WTC11 (cell line): ENCODE data around the gene ZNF529. TPM values are rescaled to one million over a fixed set of nuclear protein-coding genes. Genes with fewer than 3 reads are reported as not detected.

Source experiments
- ATAC-seq: fragments of 200-7000 bp; cut with Tn5 transposase; 2 replicates; pipeline ENCODE4 v1.10.0; 2021; ENCODE audit warnings: mild to moderate bottlenecking, moderate library complexity
- CTCF ChIA-PET: fragments of 300-600 bp; sonication (Branson Sonifier 250); formaldehyde crosslinking; loops from one replicate; lab custom pipeline; 2021; ENCODE audit warnings: antibody characterized with exemption; lab: Charles Lee
- POLR2A ChIA-PET: fragments of 350-600 bp; sonication (Branson Sonifier 250); formaldehyde crosslinking; loops from one replicate; lab custom pipeline; 2021; ENCODE audit warnings: antibody characterized with exemption; lab: Charles Lee
- DNase-seq: peaks from one replicate; pipeline ENCODE4 v3.0.0; 2021; ENCODE audit warnings: low spot score
- H3K27ac Mint-ChIP-seq: 2 replicates; pipeline ENCODE4 v1.8.0; 2021; ENCODE audit warnings: mixed read lengths
- H3K27me3 Mint-ChIP-seq: 2 replicates; pipeline ENCODE4 v1.8.0; 2021; ENCODE audit warnings: low read depth, mild to moderate bottlenecking, moderate library complexity, mixed read lengths
- H3K36me3 Mint-ChIP-seq: 2 replicates; pipeline ENCODE4 v1.8.0; 2021; ENCODE audit warnings: mixed read lengths
- H3K4me1 Mint-ChIP-seq: 2 replicates; pipeline ENCODE4 v1.8.0; 2022; ENCODE audit warnings: mixed read lengths
- H3K4me3 Mint-ChIP-seq: 2 replicates; pipeline ENCODE4 v1.8.0; 2021; ENCODE audit warnings: mild to moderate bottlenecking, moderate library complexity, mixed read lengths
- H3K9me3 Mint-ChIP-seq: 2 replicates; pipeline ENCODE4 v1.8.0; 2021; ENCODE audit warnings: mixed read lengths
- CREB1 ChIP-seq: sonication (generic); formaldehyde crosslinking; IDR thresholded peaks from 2 replicates; pipeline ENCODE4 v1.8.0; 2023; ENCODE audit warnings: mild to moderate bottlenecking, missing genetic modification reagents
- CREM ChIP-seq: sonication (generic); formaldehyde crosslinking; IDR thresholded peaks from 2 replicates; pipeline ENCODE4 v1.8.1; 2022; ENCODE audit warnings: mild to moderate bottlenecking, missing genetic modification reagents, moderate library complexity
- FOXK1 ChIP-seq: sonication (generic); formaldehyde crosslinking; IDR thresholded peaks from 2 replicates; pipeline ENCODE4 v1.8.0; 2022; ENCODE audit warnings: mild to moderate bottlenecking, moderate library complexity, missing genetic modification reagents
- GABPB1 ChIP-seq: sonication (generic); formaldehyde crosslinking; IDR thresholded peaks from 2 replicates; pipeline ENCODE4 v1.8.1; 2023; ENCODE audit warnings: mild to moderate bottlenecking, missing genetic modification reagents
- GRHL2 ChIP-seq: fragments of 250-450 bp; sonication (Bioruptor Pico); IDR thresholded peaks from 2 replicates; pipeline ENCODE4 v1.8.0; 2022; ENCODE audit warnings: mild to moderate bottlenecking, moderate library complexity; ENCODE audit not compliant: insufficient replicate concordance, severe bottlenecking
- JAZF1 ChIP-seq: fragments of 250-450 bp; sonication (Bioruptor Pico); IDR thresholded peaks from 2 replicates; pipeline ENCODE4 v1.9.0; 2021; ENCODE audit warnings: moderate library complexity, mild to moderate bottlenecking, inconsistent platforms
- NR3C1 ChIP-seq: sonication (generic); formaldehyde crosslinking; conservative IDR thresholded peaks from 2 replicates; pipeline ENCODE4 v1.8.1; 2023; ENCODE audit warnings: low read depth, mild to moderate bottlenecking, missing genetic modification reagents
- TEAD1 ChIP-seq: sonication (generic); formaldehyde crosslinking; IDR thresholded peaks from 2 replicates; pipeline ENCODE4 v1.8.0; 2022; ENCODE audit warnings: mild to moderate bottlenecking, missing genetic modification reagents
- ZBTB21 ChIP-seq: sonication (generic); formaldehyde crosslinking; IDR thresholded peaks from 2 replicates; pipeline ENCODE4 v1.8.1; 2023; ENCODE audit warnings: mild to moderate bottlenecking, missing genetic modification reagents, borderline replicate concordance
- ZNF121 ChIP-seq: sonication (generic); formaldehyde crosslinking; IDR thresholded peaks from 2 replicates; pipeline ENCODE4 v1.8.0; 2023; ENCODE audit warnings: missing genetic modification reagents
- ZNF219 ChIP-seq: sonication (generic); formaldehyde crosslinking; IDR thresholded peaks from 2 replicates; pipeline ENCODE4 v1.8.0; 2023; ENCODE audit warnings: missing genetic modification reagents, mild to moderate bottlenecking, borderline replicate concordance
- ZNF232 ChIP-seq: sonication (generic); formaldehyde crosslinking; IDR thresholded peaks from 2 replicates; pipeline ENCODE4 v1.8.0; 2022; ENCODE audit warnings: mild to moderate bottlenecking, missing genetic modification reagents
- total RNA-seq: library from RNA; stranded (reverse); gene quantifications from 3 replicates; pipeline ENCODE4 v1.2.3, GENCODE V29; 2021
- TF ChIP-seq, protein P1 (sequence below): sonication (generic); formaldehyde crosslinking; IDR thresholded peaks from 2 replicates; pipeline ENCODE4 v1.8.1; 2022; ENCODE audit warnings: low read depth, mild to moderate bottlenecking, moderate library complexity, missing genetic modification reagents, borderline replicate concordance
- TF ChIP-seq, protein P2 (sequence below): sonication (generic); formaldehyde crosslinking; IDR thresholded peaks from 2 replicates; pipeline ENCODE4 v1.8.0; 2022; ENCODE audit warnings: mild to moderate bottlenecking, missing genetic modification reagents
- TF ChIP-seq, protein P3 (sequence below): sonication (generic); formaldehyde crosslinking; IDR thresholded peaks from 2 replicates; pipeline ENCODE4 v1.8.0; 2022; ENCODE audit warnings: mild to moderate bottlenecking, missing genetic modification reagents
- TF ChIP-seq, protein P4 (sequence below): sonication (generic); formaldehyde crosslinking; IDR thresholded peaks from 2 replicates; pipeline ENCODE4 v1.8.1; 2023; ENCODE audit warnings: mild to moderate bottlenecking, missing genetic modification reagents, moderate library complexity
- TF ChIP-seq, protein P5 (sequence below): sonication (generic); formaldehyde crosslinking; IDR thresholded peaks from 2 replicates; pipeline ENCODE4 v1.8.1; 2022; ENCODE audit warnings: mild to moderate bottlenecking, moderate library complexity, missing genetic modification reagents
- TF ChIP-seq, protein P6 (sequence below): sonication (generic); formaldehyde crosslinking; IDR thresholded peaks from 2 replicates; pipeline ENCODE4 v1.8.0; 2023; ENCODE audit warnings: missing genetic modification reagents, mild to moderate bottlenecking, borderline replicate concordance
- TF ChIP-seq, protein P7 (sequence below): sonication (generic); formaldehyde crosslinking; IDR thresholded peaks from 2 replicates; pipeline ENCODE4 v1.8.1; 2022; ENCODE audit warnings: missing genetic modification reagents, borderline replicate concordance
- TF ChIP-seq, protein P8 (sequence below): sonication (generic); formaldehyde crosslinking; IDR thresholded peaks from 2 replicates; pipeline ENCODE4 v1.8.1; 2023; ENCODE audit warnings: mild to moderate bottlenecking, missing genetic modification reagents

ZNF529 gene
- total RNA-seq, 1 experiment from 2014 or later = 13.1 TPM

DNA sequence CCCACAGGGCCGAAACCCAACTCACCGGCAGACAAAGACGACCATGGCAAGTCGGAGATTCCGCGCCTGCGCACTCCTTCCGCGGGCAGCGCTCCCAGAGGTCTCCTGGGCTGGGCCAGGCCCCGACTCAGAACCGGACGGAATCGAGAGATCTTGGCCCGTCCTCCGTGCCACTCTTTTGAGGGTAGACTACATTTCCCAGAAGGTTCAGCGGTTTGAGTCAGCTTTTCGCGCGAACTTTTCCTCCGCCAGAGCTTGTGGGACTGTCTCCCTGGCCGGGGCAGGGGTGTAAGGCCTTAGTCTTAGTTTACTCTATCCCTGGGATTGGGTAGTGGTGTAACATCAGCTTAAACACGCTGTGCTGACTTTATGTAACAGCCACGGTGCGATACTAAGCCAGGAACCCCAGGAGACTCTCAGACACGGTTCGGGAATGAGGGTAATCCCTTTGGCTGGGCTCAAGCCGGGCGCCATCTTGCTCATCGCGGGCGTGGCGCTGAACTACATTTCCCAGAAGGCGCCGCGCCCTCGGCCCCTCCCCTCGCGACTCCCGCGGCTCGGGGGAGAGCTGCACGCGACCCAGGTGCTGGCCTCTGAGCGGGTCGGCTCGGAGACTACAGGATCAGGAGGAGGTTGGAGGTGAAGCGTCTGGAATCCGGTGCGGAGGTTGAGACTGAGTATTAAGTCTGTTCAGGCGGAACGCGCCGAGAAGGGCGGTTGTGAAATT, 44.7 kb downstream of the ZNF529 start, which contains the start of gene ZNF260 (continued):
- TF ChIP-seq, protein P1, sequence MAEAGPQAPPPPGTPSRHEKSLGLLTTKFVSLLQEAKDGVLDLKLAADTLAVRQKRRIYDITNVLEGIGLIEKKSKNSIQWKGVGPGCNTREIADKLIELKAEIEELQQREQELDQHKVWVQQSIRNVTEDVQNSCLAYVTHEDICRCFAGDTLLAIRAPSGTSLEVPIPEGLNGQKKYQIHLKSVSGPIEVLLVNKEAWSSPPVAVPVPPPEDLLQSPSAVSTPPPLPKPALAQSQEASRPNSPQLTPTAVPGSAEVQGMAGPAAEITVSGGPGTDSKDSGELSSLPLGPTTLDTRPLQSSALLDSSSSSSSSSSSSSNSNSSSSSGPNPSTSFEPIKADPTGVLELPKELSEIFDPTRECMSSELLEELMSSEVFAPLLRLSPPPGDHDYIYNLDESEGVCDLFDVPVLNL (CRISPR knock-in tag) = no peak
- TF ChIP-seq CREM (CRISPR knock-in tag) (peak; percentile 88), ZBTB21 (0 out of 2 replicates have a peak, but pooled peaks have one; percentile 7), GABPB1 (peak; percentile 29; the same call in 1 of the 2 replicates), FOXK1 (CRISPR knock-in tag) (peak; percentile 45; the same call in 1 of the 2 replicates), JAZF1 (no peak), TEAD1 (CRISPR knock-in tag) (0 out of 2 replicates have a peak, but pooled peaks have one; percentile 20), ZNF121 (peak; percentile 100)
- TF ChIP-seq, protein P2, sequence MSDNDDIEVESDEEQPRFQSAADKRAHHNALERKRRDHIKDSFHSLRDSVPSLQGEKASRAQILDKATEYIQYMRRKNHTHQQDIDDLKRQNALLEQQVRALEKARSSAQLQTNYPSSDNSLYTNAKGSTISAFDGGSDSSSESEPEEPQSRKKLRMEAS (CRISPR knock-in tag) = peak; percentile 88
- TF ChIP-seq, protein P3, sequence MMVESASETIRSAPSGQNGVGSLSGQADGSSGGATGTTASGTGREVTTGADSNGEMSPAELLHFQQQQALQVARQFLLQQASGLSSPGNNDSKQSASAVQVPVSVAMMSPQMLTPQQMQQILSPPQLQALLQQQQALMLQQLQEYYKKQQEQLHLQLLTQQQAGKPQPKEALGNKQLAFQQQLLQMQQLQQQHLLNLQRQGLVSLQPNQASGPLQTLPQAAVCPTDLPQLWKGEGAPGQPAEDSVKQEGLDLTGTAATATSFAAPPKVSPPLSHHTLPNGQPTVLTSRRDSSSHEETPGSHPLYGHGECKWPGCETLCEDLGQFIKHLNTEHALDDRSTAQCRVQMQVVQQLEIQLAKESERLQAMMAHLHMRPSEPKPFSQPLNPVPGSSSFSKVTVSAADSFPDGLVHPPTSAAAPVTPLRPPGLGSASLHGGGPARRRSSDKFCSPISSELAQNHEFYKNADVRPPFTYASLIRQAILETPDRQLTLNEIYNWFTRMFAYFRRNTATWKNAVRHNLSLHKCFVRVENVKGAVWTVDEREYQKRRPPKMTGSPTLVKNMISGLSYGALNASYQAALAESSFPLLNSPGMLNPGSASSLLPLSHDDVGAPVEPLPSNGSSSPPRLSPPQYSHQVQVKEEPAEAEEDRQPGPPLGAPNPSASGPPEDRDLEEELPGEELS (CRISPR knock-in tag) = peak; percentile 39; the same call in 1 of the 2 replicates
- TF ChIP-seq, protein P4, sequence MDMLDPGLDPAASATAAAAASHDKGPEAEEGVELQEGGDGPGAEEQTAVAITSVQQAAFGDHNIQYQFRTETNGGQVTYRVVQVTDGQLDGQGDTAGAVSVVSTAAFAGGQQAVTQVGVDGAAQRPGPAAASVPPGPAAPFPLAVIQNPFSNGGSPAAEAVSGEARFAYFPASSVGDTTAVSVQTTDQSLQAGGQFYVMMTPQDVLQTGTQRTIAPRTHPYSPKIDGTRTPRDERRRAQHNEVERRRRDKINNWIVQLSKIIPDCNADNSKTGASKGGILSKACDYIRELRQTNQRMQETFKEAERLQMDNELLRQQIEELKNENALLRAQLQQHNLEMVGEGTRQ (CRISPR knock-in tag) = peak; percentile 44; the same call in 1 of the 2 replicates
- TF ChIP-seq, protein P5, sequence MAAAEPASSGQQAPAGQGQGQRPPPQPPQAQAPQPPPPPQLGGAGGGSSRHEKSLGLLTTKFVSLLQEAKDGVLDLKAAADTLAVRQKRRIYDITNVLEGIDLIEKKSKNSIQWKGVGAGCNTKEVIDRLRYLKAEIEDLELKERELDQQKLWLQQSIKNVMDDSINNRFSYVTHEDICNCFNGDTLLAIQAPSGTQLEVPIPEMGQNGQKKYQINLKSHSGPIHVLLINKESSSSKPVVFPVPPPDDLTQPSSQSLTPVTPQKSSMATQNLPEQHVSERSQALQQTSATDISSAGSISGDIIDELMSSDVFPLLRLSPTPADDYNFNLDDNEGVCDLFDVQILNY (CRISPR knock-in tag) = peak; percentile 91
- TF ChIP-seq, protein P6, sequence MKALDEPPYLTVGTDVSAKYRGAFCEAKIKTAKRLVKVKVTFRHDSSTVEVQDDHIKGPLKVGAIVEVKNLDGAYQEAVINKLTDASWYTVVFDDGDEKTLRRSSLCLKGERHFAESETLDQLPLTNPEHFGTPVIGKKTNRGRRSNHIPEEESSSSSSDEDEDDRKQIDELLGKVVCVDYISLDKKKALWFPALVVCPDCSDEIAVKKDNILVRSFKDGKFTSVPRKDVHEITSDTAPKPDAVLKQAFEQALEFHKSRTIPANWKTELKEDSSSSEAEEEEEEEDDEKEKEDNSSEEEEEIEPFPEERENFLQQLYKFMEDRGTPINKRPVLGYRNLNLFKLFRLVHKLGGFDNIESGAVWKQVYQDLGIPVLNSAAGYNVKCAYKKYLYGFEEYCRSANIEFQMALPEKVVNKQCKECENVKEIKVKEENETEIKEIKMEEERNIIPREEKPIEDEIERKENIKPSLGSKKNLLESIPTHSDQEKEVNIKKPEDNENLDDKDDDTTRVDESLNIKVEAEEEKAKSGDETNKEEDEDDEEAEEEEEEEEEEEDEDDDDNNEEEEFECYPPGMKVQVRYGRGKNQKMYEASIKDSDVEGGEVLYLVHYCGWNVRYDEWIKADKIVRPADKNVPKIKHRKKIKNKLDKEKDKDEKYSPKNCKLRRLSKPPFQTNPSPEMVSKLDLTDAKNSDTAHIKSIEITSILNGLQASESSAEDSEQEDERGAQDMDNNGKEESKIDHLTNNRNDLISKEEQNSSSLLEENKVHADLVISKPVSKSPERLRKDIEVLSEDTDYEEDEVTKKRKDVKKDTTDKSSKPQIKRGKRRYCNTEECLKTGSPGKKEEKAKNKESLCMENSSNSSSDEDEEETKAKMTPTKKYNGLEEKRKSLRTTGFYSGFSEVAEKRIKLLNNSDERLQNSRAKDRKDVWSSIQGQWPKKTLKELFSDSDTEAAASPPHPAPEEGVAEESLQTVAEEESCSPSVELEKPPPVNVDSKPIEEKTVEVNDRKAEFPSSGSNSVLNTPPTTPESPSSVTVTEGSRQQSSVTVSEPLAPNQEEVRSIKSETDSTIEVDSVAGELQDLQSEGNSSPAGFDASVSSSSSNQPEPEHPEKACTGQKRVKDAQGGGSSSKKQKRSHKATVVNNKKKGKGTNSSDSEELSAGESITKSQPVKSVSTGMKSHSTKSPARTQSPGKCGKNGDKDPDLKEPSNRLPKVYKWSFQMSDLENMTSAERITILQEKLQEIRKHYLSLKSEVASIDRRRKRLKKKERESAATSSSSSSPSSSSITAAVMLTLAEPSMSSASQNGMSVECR (CRISPR knock-in tag) = peak; percentile 45; the same call in 1 of the 2 replicates

DNA sequence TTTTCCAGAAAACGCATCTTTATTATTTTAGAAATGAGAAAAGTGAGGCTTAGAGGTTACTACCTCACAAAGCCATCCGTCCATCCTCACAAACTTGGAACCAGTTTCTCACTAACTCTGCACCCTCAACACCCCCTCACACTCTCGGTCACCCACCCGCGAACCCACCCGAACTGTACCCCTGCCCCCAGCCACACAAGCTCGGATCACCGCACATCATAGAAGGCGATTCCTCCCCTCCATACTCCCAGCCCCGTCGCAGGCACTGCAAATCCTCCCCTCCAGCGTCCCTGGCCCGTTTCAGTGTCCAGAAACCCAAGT, 45.3 kb downstream of the ZNF529 start:
- peak overlapping the region; percentile 100 for H3K27ac Mint-ChIP-seq
- peaks cover 7% of the 10 kb centered on the region for H3K9me3 Mint-ChIP-seq
- ChIA-PET POLR2A (interaction anchor here (0.6 to 2.0 kb wide), 6 partner anchors 38 to 1654 kb away, joined by 3 to 16 read pairs (median 6); partner anchors contain the start of genes ZNF146, ZNF345, ZNF529 and ZNF565), CTCF (interaction anchor here (1.3 kb wide), 1 partner anchor 323 kb away, joined by 3 read pairs; the partner anchor contains the start of gene ZNF345)
- DNase-seq (no peak), ATAC-seq (no peak)
- peaks cover 29% of the 10 kb centered on the region for H3K36me3 Mint-ChIP-seq
- H3K4me3 Mint-ChIP-seq = peak overlapping the region; percentile 99
- peaks cover 13% of the 10 kb centered on the region for H3K4me1 Mint-ChIP-seq
- H3K27me3 Mint-ChIP-seq = no peaks in the 10 kb centered on the region; the same call in 1 of the 2 replicates
- TF ChIP-seq GRHL2 (CRISPR knock-in tag) (no peak), ZNF219 (CRISPR knock-in tag) (no peak), ZNF232 (0 out of 2 replicates have a peak, but pooled peaks have one; percentile 46), NR3C1 (CRISPR knock-in tag) (no peak), ZBTB21 (0 out of 2 replicates have a peak, but pooled peaks have one; percentile 7), CREB1 (CRISPR knock-in tag) (no peak)
- TF ChIP-seq, protein P7, sequence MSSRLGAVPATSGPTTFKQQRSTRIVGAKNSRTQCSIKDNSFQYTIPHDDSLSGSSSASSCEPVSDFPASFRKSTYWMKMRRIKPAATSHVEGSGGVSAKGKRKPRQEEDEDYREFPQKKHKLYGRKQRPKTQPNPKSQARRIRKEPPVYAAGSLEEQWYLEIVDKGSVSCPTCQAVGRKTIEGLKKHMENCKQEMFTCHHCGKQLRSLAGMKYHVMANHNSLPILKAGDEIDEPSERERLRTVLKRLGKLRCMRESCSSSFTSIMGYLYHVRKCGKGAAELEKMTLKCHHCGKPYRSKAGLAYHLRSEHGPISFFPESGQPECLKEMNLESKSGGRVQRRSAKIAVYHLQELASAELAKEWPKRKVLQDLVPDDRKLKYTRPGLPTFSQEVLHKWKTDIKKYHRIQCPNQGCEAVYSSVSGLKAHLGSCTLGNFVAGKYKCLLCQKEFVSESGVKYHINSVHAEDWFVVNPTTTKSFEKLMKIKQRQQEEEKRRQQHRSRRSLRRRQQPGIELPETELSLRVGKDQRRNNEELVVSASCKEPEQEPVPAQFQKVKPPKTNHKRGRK (CRISPR knock-in tag) = no peak
- TF ChIP-seq, protein P8, sequence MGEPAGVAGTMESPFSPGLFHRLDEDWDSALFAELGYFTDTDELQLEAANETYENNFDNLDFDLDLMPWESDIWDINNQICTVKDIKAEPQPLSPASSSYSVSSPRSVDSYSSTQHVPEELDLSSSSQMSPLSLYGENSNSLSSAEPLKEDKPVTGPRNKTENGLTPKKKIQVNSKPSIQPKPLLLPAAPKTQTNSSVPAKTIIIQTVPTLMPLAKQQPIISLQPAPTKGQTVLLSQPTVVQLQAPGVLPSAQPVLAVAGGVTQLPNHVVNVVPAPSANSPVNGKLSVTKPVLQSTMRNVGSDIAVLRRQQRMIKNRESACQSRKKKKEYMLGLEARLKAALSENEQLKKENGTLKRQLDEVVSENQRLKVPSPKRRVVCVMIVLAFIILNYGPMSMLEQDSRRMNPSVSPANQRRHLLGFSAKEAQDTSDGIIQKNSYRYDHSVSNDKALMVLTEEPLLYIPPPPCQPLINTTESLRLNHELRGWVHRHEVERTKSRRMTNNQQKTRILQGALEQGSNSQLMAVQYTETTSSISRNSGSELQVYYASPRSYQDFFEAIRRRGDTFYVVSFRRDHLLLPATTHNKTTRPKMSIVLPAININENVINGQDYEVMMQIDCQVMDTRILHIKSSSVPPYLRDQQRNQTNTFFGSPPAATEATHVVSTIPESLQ (CRISPR knock-in tag) = no peak
